IMR-90 (cell line): Measurements from ENCODE around the gene LMBRD2. TPM values are rescaled to one million over a fixed set of nuclear protein-coding genes. Genes with fewer than 3 reads are reported as not detected.

Source experiments
- ATAC-seq: fragments of 200-7000 bp; cut with Tn5 transposase; 2 replicates; pipeline ENCODE4 v1.9.1; 2020; ENCODE audit warnings: low read depth, mild to moderate bottlenecking, moderate library complexity
- BruUV-seq: library from RNA; stranded (reverse); fragments of 400-500 nt; replicated peaks from 2 replicates; lab custom pipeline; 2021; lab: Mats Ljungman, UMichigan
- CTCF ChIA-PET: fragments of 300-600 bp; formaldehyde crosslinking; extraction: SDS; loops from one replicate; lab custom pipeline; 2021; ENCODE audit warnings: antibody characterized with exemption; lab: Yijun Ruan, JAX
- POLR2A ChIA-PET: fragments of 300-600 bp; sonication (Branson Sonifier 250); formaldehyde crosslinking; loops from one replicate; lab custom pipeline; 2022; ENCODE audit warnings: antibody characterized with exemption; ENCODE audit not compliant: unreplicated experiment; lab: Charles Lee
- DNase-seq: peaks from one replicate; pipeline ENCODE4 v3.0.0; 2013
- H2AFZ ChIP-seq: replicated peaks from 2 replicates; pipeline ENCODE3; 2013; ENCODE audit warnings: low read length, mild to moderate bottlenecking; ENCODE audit not compliant: poor library complexity
- H2AK5ac ChIP-seq: 2 replicates; pipeline ENCODE4 v1.6.1; 2013; ENCODE audit warnings: low read depth, low read length, inconsistent platforms
- H2AK9ac ChIP-seq: replicated peaks from 2 replicates; pipeline ENCODE3; 2013; ENCODE audit warnings: mild to moderate bottlenecking, low read depth, low read length, moderate library complexity; ENCODE audit not compliant: poor library complexity
- H2BK120ac ChIP-seq: 2 replicates; pipeline ENCODE4 v1.6.1; 2013; ENCODE audit warnings: low read depth, low read length, inconsistent platforms
- H2BK15ac ChIP-seq: 3 replicates; pipeline ENCODE4 v1.6.1; 2013; ENCODE audit warnings: low read depth, low read length, inconsistent platforms
- H2BK20ac ChIP-seq: 2 replicates; pipeline ENCODE4 v1.6.1; 2013; ENCODE audit warnings: low read depth, mild to moderate bottlenecking, inconsistent platforms, low read length, moderate library complexity
- H2BK5ac ChIP-seq: 2 replicates; pipeline ENCODE4 v1.6.1; 2013; ENCODE audit warnings: mild to moderate bottlenecking, low read depth, low read length, inconsistent platforms; ENCODE audit not compliant: poor library complexity, severe bottlenecking
- H3K14ac ChIP-seq: replicated peaks from 2 replicates; pipeline ENCODE4 v1.6.1; 2013; ENCODE audit warnings: low read depth, low read length, inconsistent platforms
- H3K18ac ChIP-seq: 2 replicates; pipeline ENCODE4 v1.6.1; 2013; ENCODE audit warnings: low read depth, low read length, control low read depth
- H3K23ac ChIP-seq: 2 replicates; pipeline ENCODE4 v1.6.1; 2013; ENCODE audit warnings: low read depth, low read length, inconsistent platforms
- H3K27ac ChIP-seq: 2 replicates; pipeline ENCODE4 v1.5.1; 2013; ENCODE audit warnings: mild to moderate bottlenecking, control low read depth, low read length; ENCODE audit not compliant: insufficient read depth
- H3K27me3 ChIP-seq: 2 replicates; pipeline ENCODE4 v1.6.1; 2013; ENCODE audit warnings: low read length; ENCODE audit not compliant: control insufficient read depth, insufficient read depth
- H3K36me3 ChIP-seq: 2 replicates; pipeline ENCODE4 v1.6.1; 2013; ENCODE audit warnings: low read length, mixed read lengths; ENCODE audit not compliant: control insufficient read depth, insufficient read depth
- H3K4ac ChIP-seq: 2 replicates; pipeline ENCODE4 v1.6.1; 2013; ENCODE audit warnings: low read depth, low read length, inconsistent platforms
- H3K4me1 ChIP-seq: 2 replicates; pipeline ENCODE4 v1.6.1; 2013; ENCODE audit warnings: low read length, mixed read lengths; ENCODE audit not compliant: control insufficient read depth, insufficient read depth
- H3K4me2 ChIP-seq: 2 replicates; pipeline ENCODE4 v1.6.1; 2013; ENCODE audit warnings: low read depth, mild to moderate bottlenecking, control low read depth, low read length, moderate library complexity
- H3K4me3 ChIP-seq: 2 replicates; pipeline ENCODE4 v1.5.1; 2013; ENCODE audit warnings: low read depth, mild to moderate bottlenecking, control low read depth, low read length, moderate library complexity; ENCODE audit not compliant: insufficient read depth
- H3K56ac ChIP-seq: 2 replicates; pipeline ENCODE4 v1.6.1; 2013; ENCODE audit warnings: low read length, inconsistent platforms; ENCODE audit not compliant: insufficient read depth; ENCODE audit errors: extremely low read depth
- H3K79me1 ChIP-seq, 2 experiments: 2 replicates each; pipeline ENCODE4 v1.6.1; 2013; ENCODE audit warnings: low read length in 2 of 2, inconsistent platforms in 1 of 2, low read depth in 1 of 2
- H3K9ac ChIP-seq: 2 replicates; pipeline ENCODE4 v1.6.1; 2013; ENCODE audit warnings: low read depth, low read length, control low read depth
- H3K9me1 ChIP-seq: 2 replicates; pipeline ENCODE4 v1.6.1; 2013; ENCODE audit warnings: low read length, inconsistent platforms; ENCODE audit not compliant: insufficient read depth
- H3K9me3 ChIP-seq: 2 replicates; pipeline ENCODE4 v1.6.1; 2013; ENCODE audit warnings: low read length; ENCODE audit not compliant: control insufficient read depth, insufficient read depth
- H4K20me1 ChIP-seq: 2 replicates; pipeline ENCODE4 v1.6.1; 2013; ENCODE audit warnings: low read length, inconsistent platforms; ENCODE audit not compliant: insufficient read depth
- H4K5ac ChIP-seq: 2 replicates; pipeline ENCODE4 v1.6.1; 2013; ENCODE audit warnings: mild to moderate bottlenecking, low read depth, low read length, control low read depth
- H4K8ac ChIP-seq, 2 experiments: 2 replicates each; pipeline ENCODE4 v1.6.1; 2013; ENCODE audit warnings: low read depth in 2 of 2, low read length in 2 of 2, control low read depth in 1 of 2, inconsistent platforms in 1 of 2
- H4K91ac ChIP-seq: 2 replicates; pipeline ENCODE4 v1.6.1; 2013; ENCODE audit warnings: low read depth, low read length, inconsistent platforms; ENCODE audit not compliant: insufficient read depth
- CEBPB ChIP-seq: IDR thresholded peaks from 2 replicates; pipeline ENCODE4 v1.6.1; 2012; ENCODE audit warnings: low read depth, low read length, improper control_type of control experiment
- CHD1 ChIP-seq: IDR thresholded peaks from 2 replicates; pipeline ENCODE4 v1.6.1; 2012; ENCODE audit warnings: low read depth, low read length, improper control_type of control experiment
- CTCF ChIP-seq: conservative IDR thresholded peaks from 2 replicates; pipeline ENCODE4 v1.5.1; 2012; ENCODE audit warnings: mild to moderate bottlenecking, low read depth, low read length, improper control_type of control experiment
- ELK1 ChIP-seq: fragments of 150-350 bp; IDR thresholded peaks from 2 replicates; pipeline ENCODE4 v1.6.1; 2016; ENCODE audit warnings: low read depth, mild to moderate bottlenecking, low read length, moderate library complexity, borderline replicate concordance
- FOS ChIP-seq: fragments of 150-350 bp; IDR thresholded peaks from 2 replicates; pipeline ENCODE4 v1.6.1; 2016; ENCODE audit warnings: low read depth, low read length
- MAZ ChIP-seq: IDR thresholded peaks from 2 replicates; pipeline ENCODE4 v1.6.1; 2012; ENCODE audit warnings: low read depth, mild to moderate bottlenecking, low read length, improper control_type of control experiment, moderate library complexity, borderline replicate concordance
- RAD21 ChIP-seq: IDR thresholded peaks from 2 replicates; pipeline ENCODE4 v1.6.1; 2012; ENCODE audit warnings: low read length, improper control_type of control experiment
- SMC3 ChIP-seq: fragments of 150-350 bp; IDR thresholded peaks from 2 replicates; pipeline ENCODE4 v1.6.1; 2016; ENCODE audit warnings: low read depth, mild to moderate bottlenecking, antibody characterized with exemption, low read length, moderate library complexity
- USF2 ChIP-seq: fragments of 150-350 bp; IDR thresholded peaks from 2 replicates; pipeline ENCODE4 v1.6.1; 2017; ENCODE audit warnings: mild to moderate bottlenecking, antibody characterized with exemption, low read length, low read depth
- WGBS, 2 experiments: methylation state at CpG; one replicate each; pipeline versions ENCODE4 v1.1.5 to v1.1.7; 2013; ENCODE audit warnings: missing lambda C conversion rate in 2 of 2; ENCODE audit not compliant: insufficient read length in 1 of 2; ENCODE audit errors: extremely low coverage in 2 of 2; 5-methylcytosine and 5-hydroxymethylcytosine counted together
- dilution Hi-C: fragments of 300-500 bp; cut with HindIII; formaldehyde crosslinking; loops from one replicate; pipeline ENCODE4 v1.14.3; 2018; ENCODE audit warnings: low sequenced_read_pairs; ENCODE audit not compliant: unreplicated experiment
- in situ Hi-C: fragments of 300-500 bp; cut with MboI; formaldehyde crosslinking; loops from 3 replicates; pipeline ENCODE4 v1.14.3; 2019; ENCODE audit warnings: low sequenced_read_pairs, inconsistent platforms, mixed read lengths
- intact Hi-C: fragments of 100-400 bp; cut with micrococcal nuclease; formaldehyde crosslinking; loops from 2 replicates; pipeline ENCODE4 v1.10.0; 2022
- polyA plus RNA-seq, 3 experiments: library from polyadenylated mRNA; depleted of rRNA; stranded (reverse); fragments of >200 nt; gene quantifications; 2 replicates each; pipeline ENCODE4 v1.2.3, GENCODE V29; 2012; ENCODE audit warnings: low replicate concordance in 1 of 3
- total RNA-seq: library from RNA; depleted of rRNA; stranded (reverse); fragments of >200 nt; gene quantifications from 2 replicates; pipeline ENCODE4 v1.2.3, GENCODE V29; 2012

The LMBRD2 gene
- total and polyA plus RNA-seq, 2 of the 4 experiments (the other 2 are of a cell fraction), result 1.8 to 5.2 TPM

GRCh38 chr5:36151434-36152323 is at the start of gene LMBRD2, which contains the start of gene SKP2 (continued):
- TF ChIP-seq FOS (no peak), SMC3 (no peak), ELK1 (no peak)

GRCh38 chr5:36200513-36200912 is 48.8 kb upstream of the LMBRD2 start:
- no peak overlapping the region; the same call in 1 of the 2 replicates for H3K23ac ChIP-seq
- no peaks in the 10 kb centered on the region for H4K20me1 ChIP-seq
- dilution Hi-C loops (no loop called here), in situ Hi-C loops (no loop called here), intact Hi-C loops (no loop called here)
- no peak overlapping the region for H3K4me3 ChIP-seq
- WGBS, 2 experiments, result no CpG with 5 or more reads among the region's 4 CpGs
- H3K27ac ChIP-seq, result no peak overlapping the region
- no peaks in the 10 kb centered on the region for H3K27me3 ChIP-seq
- no peak for TF ChIP-seq RAD21
- no peak for TF ChIP-seq CEBPB
- no peak for TF ChIP-seq USF2
- TF ChIP-seq FOS, result 0 out of 2 replicates have a peak, but pooled peaks have one; percentile 35
- TF ChIP-seq CHD1, result no peak
- TF ChIP-seq MAZ, result no peak
- TF ChIP-seq CTCF, result no peak
- no peak for TF ChIP-seq ELK1
- no peak overlapping the region for H2BK120ac ChIP-seq
- 0 out of 4 replicates have a peak overlapping the region, but pooled peaks of 1 of the 2 experiments have one; percentile 24 for H4K8ac ChIP-seq
- DNase-seq (peak; percentile 55), ATAC-seq (no peak)
- peaks cover 2% of the 10 kb centered on the region for H3K4me1 ChIP-seq
- H2BK20ac ChIP-seq, result no peak overlapping the region
- no peak overlapping the region for H2BK15ac ChIP-seq
- H3K4me2 ChIP-seq, result no peak overlapping the region
- no peak overlapping the region for H3K9ac ChIP-seq
- no peaks in the 10 kb centered on the region for H3K79me1 ChIP-seq
- no peak overlapping the region for H4K91ac ChIP-seq
- no peak overlapping the region for H3K4ac ChIP-seq
- 0 out of 2 replicates have a peak overlapping the region, but pooled peaks have one; percentile 48 for H3K14ac ChIP-seq
- peaks cover 8% of the 10 kb centered on the region for H3K36me3 ChIP-seq
- H3K18ac ChIP-seq, result no peak overlapping the region
- no peak overlapping the region for H2BK5ac ChIP-seq
- H3K56ac ChIP-seq, result no peak overlapping the region
- H2AFZ ChIP-seq, result no peak overlapping the region
- BruUV-seq, result no TSS peak
- POLR2A ChIA-PET, result no interaction called here
- no peaks in the 10 kb centered on the region for H3K9me3 ChIP-seq
- no peak overlapping the region for H2AK5ac ChIP-seq
- H2AK9ac ChIP-seq, result no peak overlapping the region
- CTCF ChIA-PET, result interaction anchor here (1.2 kb wide), 1 partner anchor 65 kb away, joined by 3 read pairs; no protein-coding TSS in a partner anchor
- H4K5ac ChIP-seq, result no peak overlapping the region
- no peaks in the 10 kb centered on the region for H3K9me1 ChIP-seq
